Activated CD4-positive, alpha-beta T cell treated with anti-CD3 and anti-CD28 coated beads, Interleukin-2, amount 50 U/mL, for 16 hours (primary cell): Measurements from ENCODE around the gene GBGT1.
A peak's percentile ranks its signal among the peaks of the same experiment; 100 is the strongest.

ENCODE experiments used
- DNase-seq: peaks from one replicate; pipeline ENCODE4 v3.0.0-alpha.2; 2020

The GBGT1 gene

DNA sequence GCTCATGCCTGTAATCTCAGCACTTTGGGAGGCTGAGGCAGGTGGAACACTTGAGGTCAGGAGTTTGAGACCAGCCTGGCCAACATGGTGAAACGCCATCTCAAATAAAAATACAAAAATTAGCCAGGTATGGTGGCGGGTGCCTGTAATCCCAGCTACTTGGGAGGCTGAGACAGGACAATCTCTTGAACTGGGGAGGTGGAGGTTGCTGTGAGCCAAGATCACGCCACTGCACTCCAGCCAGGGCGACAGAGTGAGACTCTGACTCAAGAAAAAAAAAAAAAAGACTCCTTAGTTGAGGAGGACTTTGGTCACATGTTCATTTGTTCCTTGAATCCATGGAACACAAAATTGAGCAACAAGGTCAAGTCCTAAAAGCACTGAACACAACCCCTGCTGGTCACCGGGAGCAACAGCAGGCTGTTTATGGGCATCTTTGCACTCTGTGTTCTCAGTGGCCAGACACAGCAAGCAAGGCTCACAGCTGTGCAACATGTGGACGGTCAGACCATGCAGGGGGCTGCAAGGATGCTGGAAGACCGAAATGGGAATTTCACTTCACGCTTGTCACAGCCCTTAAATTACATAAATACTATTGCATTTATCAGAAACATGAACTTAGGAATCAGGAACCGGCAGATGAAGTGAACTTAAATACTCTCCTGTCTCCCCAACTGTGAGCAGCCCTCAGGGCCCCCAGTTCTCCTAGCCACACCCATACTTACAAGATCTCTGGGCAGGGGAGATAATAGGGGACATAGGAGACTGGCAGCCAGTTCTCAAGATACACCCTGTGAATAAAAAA is 2.8 kb downstream of the GBGT1 start:
- peak; percentile 61 for DNase-seq

DNA sequence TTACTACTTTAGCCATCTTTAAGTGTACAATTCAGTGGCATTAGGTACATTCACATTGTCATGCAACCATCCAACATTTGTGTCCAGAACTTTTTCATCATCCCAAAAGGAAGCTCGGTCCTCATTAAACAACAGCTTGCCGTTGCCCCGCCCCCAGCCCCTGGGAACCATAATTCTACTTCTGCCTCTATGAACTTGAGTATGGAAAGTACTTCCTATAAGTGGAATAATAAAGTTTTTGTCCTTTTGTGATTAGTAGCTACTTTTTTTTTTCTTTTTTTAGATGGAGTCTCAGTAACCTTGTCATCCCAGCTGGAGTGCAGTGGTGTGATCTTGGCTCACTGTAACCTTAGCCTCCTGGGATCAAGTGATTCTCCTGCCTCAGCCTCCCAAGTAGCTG is 5.0 kb downstream of the GBGT1 start:
- no peak for DNase-seq

- no peak for DNase-seq
Measured at GRCh38 chr9:133155156-133155555, 8.6 kb downstream of the GBGT1 start.

DNA sequence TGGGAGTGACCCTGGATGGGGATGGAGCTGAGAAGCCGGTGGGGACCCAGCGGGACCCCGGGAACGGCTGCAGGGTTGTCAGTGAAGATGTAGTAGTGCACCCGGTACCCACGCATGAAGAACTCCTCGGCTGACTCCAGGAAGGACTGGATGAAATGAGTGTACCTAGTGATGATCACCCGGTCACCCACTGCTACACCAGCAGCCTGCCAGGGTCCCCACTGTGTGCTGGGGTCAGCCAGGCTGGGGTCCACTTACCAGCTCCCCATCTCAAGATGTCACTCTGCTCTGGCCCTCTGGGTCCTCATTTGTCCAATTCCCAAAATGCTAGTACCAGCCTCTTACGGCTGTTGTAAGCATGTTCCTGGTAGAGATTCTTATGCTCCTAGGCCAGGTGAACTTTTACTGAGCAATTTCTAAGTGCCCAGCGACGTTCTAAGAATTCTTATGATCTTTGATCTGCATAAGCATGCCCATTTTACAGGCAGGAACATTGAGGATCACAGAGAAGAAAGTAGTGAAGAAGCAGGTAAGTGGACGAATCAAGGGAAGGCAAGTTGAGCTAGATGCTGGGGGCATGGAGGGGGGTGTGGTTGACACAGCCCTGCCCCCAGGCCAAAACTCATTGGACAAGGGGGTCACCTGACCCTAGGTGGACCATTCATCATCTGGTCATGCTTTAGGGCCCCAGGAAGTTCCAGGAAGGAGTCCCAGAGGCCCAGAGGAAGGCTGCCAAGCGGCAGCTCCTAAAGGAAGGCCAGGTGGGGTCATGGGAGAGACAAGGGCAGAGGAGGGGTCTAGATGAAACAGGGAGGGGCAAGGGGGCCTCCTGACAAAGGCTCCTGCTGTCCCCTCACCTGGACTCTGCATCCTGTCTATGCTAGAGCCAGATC is 9.4 kb downstream of the GBGT1 start:
- no peak for DNase-seq

GRCh38 chr9:133153227-133154096 is 10.3 kb downstream of the GBGT1 start:
- DNase-seq = no peak

DNA sequence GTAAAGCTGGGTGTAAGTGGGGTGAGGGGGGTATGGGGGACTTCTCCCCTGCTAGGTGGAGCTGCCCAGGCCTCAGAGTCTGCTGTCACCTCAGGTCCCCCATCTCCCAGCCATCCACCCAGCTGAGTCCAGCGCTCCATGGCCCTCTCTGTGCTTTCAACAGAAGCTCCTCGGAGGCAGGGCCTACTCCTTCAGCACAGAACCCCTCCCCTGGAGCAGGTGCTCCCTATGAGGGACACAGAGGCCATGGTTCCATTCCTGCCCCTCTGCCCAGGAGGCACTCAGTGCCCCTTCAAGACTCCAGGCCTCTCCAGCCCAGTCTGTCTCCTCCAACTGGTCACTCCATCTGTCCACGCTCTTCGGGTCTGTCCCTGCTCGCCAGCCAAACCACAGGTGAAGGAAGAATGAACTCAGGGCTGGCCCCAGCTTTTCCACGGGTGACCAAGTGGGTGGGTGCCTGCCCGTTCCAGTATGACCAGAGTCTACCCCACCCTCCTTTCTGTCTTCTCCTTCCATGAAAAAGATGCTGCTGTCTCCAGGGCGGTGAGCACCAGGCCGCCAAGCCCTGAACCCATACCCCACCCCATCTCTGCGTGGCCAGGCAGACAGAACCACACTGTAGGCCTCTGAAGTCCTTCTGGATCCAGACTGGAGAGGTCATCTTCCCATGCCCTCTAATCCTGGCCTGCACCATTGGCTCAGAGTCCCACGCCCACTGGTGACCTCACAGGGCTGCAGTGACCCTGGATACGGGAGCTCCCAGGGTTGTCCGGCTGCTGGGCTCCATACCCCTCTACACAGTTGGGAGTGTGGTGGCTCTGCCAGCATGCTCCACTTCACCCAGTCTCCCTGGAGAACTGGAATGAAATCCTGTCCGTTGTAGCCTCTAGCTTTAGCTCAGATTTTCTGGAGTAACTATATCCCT is 11.9 kb downstream of the GBGT1 start:
- DNase-seq = no peak

- DNase-seq = no peak
Measured at GRCh38 chr9:133151041-133151440, 12.7 kb downstream of the GBGT1 start.

GRCh38 chr9:133149130-133150015 is 14.3 kb downstream of the GBGT1 start:
- DNase-seq = peak; percentile 88

- peak; percentile 58 for DNase-seq
Measured at GRCh38 chr9:133148199-133149129, 15.2 kb downstream of the GBGT1 start.

GRCh38 chr9:133147412-133148198 is 16.1 kb downstream of the GBGT1 start:
- peak; percentile 89 for DNase-seq

DNA sequence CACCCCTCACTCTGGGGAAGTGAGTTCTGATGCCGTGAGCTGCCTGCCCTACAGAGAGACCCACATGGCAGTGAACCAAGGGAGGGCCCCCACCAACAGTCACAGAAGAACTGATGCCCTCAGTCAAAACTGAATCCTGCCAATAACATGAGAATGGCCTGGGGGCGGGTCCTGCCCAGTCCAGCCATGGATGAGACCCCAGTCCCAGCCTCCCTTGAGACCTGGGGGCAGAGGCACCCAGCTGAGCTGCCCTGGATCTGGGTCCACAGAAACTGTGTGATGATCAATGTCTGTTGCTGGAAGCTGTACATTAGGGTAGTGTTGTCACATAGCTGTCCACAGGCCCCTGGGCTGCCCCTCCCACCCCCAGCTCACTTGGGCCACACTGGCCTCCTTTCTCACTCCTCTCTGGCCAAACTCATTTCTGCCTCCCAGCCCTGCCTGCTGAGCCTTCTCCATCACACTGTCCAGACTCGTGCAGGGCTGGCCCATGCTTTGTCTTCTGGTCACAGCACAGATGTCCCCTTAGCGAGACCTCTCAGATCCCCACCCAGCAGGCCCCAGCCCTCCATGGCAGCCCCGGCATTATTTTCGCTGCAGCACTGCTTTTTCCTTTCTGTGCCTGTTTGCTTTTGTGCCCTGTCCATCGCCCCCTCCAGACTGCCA is 16.8 kb downstream of the GBGT1 start:
- no peak for DNase-seq

DNA sequence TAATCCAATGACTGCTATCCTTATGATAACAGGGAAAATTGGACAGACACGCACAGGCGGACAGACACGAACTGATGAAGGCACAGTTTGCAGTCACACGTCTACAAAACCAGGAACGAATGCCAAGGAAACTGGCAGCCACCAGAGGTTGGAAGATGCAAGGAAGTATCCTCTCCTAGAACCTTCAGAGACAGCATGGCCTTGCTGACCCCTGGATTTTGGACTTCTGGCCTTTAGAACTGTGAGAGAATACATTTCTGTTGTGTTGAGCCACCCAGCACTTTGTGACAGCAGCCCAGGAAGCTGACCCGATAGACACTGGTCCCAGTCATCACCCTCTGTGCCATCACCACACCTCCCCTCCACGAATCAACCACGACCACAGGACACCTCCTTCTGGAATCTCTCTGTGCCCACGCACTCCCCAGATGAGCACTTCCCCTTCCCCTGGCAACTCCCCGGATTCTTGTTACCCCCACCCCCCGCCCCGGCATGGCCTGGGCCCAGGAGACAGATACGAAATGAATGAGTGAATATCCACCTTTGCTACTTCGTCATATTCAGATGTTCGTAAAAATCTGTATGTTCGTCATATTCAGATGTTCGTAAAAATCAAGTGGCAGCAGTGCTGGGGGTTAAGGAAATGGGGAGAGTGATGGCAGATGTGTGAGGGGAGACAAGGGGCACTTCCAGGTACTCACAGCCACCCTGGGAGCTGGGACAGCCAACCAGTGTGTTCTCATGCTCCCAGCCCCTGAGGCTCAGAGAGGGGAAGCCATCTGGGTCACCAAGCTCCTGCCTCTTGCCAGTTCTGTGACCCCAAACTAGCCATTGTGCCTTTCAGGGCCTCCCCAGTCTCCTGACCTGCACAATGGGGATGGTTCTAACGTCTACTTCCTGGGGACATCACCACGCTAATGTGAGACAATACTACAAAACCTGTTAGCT is 18.5 kb downstream of the GBGT1 start:
- no peak for DNase-seq

DNA sequence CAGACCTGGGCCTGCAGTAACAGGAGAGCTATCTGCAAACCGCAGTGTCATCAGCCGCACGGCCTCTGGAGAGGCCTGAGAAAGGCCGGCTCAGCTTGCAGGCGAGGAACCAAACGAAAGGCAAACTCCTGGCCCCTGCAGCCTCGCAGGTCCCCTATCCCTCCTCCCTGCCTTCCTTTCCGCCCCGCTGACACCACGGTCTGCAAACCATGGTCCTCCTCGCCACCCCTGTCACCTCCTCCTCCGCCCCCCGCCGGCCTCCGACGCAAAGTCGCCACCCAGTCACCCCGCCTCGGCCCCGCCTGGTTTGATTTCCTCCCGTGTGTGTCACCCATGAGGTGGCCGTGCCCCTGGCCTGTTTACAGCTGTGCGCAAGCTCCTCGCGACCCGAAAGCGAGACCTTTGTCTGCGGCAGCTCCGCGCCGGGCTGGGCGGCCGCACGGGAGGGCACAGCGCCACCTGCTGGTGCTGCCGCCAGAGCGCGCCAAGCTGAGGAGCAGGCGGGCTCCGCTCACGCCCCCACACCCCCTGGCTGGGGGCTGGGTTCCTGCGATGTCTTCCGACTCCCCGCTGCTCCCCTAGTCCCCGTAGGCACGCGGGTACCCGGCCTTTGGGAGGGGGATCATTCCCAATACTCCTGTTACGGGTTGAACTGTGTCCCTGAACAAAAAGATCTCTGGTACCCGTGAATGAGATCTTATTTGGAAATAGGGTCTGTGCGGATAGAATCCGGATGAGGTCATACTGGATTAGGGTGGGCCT is 19.4 kb downstream of the GBGT1 start:
- peak; percentile 97 for DNase-seq

DNA sequence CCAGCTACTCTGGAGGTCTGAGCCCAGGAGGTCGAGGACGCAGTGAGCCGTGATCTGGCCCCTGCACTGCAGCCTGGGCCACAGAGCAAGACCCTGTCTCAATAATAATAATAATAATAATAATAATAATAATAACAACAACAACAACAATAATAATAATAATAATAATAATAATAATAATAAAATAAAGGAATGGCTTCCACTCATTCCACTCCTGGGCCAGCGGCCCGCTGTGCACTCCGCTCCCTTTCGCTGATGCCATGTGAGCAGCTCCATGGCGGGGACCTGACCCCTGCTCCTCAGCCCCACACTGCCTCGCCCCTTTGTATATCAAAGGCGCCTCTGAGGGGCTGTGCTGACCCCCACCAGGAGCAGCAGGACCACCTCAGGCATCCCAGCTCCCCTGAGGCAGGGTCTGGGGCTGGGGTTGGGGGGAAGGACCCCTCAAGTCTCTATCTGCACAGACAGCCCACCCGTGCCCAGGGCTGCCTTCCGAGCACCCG is 20.0 kb downstream of the GBGT1 start:
- no peak for DNase-seq

DNA sequence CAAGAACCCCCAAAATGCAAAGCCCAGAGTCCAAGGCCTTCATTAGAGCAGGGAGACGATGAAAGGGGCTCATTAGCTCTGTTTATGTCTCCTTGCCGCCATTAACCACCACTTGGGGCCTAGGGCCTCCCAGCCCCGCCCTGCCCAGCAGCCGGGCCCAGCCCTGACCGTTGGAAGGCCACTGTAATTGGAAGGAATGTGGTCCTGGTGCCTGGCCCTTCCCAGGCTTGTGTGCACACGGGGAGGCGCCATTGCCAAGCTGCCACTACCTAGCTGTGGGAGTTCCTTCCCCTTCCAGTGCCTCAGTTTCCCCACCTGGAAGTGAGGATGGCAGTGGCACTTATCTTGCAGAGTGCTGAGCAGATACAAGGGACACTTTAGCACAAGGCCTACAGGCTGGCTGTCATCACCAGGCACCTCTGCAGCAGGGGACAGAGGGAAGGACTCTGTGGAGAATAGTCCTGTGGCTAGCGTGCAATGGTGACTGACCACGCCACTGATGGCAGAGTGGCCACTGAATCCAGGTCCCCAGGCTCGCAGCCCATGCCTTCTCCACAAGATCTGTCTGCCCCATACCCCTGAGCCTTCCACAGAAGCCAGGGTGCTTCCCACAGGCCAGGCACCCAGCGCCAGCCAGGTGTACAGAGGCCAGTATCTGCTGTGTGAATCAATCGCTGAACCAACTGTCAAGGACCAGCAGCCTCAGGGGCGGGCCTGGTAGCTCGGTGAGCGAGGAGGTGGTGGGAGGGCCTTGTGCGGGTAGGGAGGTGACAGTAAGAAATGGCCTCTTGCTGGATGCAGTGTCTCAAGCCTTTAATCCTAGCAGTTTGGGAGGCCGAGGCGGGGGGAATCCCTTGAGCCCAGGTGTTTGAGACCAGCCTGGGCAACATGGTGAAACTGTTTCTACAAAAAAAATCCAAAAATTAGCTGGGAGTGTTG is 20.8 kb downstream of the GBGT1 start:
- peak; percentile 55 for DNase-seq
